HG03135 (cell line): ENCODE data around the gene AXIN2.

Experiments used
- ATAC-seq: cut with Tn5 transposase; IDR thresholded peaks from one replicate; pipeline ENCODE4 v1.9.1; 2021; ENCODE audit warnings: mild to moderate bottlenecking, moderate library complexity; ENCODE audit not compliant: unreplicated experiment

The AXIN2 gene

DNA sequence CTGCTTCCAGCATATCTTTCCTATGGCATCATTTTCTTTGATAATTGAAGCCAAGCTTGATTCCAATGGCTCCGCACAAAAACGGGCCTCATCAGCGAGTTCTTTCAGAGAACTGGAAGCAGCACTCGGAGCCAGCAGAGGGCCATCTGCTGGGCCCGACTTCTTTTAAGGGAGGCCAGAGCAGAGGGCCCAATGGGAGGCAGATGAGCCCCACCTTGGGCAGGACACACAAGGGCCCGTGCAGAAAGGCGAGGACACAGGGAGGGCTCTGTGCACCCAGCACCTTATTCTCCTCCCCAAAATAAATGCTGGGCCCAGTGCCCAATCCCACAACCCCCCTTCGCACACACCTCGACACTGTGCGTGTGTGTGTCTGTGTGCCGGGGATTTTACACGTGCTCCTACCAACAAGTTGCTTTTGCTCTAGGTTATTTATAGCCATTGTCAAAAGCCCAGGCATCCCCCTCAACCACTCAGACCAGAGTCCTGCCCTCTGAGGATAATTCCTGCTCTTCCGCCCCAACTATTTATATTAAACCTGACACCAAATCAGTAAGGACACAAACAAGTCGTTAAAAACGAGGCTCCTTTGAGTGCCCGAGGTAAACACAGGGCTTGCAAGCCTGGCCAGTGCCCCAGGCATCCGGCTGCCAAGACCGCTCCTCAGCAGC, 6.8 kb downstream of the AXIN2 start:
- ATAC-seq, result no peak

DNA sequence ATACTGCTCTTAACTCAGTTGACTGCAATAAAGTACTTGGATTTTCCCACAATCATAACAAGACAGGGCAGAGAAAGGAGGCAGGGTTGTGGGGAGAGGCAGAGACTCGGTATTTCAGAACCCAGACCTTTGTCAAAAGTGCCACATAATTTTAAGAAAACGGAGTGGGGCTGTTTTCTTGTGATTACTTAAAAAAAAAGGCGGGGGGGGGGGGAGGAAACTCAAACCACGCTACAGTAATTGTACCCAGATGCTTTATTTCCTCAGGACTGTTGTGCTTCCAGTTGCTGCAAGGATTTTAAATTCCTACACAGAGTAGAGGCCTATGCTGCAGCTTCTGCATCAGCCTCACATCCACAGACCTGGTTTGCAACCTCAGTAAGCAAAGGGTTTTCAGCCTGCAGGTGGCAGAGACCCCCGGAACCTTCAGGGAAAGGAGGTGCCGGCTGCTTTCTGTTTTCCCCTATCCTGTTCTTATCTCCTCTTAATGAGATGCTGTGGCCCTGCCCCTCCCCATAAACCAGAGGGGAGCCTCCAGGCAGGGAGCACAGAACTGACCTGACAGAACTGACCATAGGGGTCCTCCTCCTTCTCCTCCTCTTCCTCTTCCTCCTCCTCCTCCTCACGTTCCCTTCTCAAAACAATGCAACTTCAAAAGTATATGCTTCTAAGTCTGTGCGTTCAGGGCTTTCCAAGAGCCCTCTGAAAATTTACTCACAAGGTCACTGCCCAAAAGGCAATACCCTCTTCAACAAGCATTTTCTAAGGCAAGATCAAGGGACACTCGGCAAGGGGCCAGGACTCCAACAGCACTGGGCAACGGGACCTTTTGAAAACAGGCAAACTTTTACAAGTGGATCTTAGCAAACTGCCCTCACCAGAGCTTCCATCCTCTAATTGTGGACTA, 7.5 kb downstream of the AXIN2 start:
- ATAC-seq, result no peak

DNA sequence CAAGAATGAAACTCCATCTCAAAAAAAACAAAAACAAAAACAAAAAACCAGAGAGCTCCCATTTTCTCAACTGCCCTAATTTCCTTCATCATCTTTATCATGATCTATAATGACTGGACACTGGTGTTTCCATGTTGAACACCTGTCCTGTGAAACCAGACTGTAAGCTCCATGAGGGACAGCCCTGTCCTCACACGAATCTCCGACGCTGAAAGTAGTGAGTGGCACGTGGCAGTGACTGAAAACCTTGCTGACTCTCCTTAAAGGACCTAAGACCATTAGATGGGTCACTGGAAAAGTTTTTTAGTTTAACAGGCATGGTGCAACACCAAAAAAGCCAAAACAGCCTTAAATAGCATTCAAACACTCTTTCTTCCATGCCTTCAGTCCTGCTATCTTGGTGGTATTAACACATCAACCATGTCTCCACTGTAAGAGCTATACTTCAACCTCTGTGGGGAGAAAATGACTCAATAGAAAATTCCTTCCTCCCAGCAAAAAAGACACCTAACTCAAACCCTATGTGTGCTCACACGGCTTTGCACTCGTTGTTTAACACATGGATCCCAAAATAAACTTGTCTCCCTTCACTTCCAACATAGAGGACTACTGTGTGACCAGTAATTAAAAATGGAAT, 8.3 kb downstream of the AXIN2 start:
- no peak for ATAC-seq

DNA sequence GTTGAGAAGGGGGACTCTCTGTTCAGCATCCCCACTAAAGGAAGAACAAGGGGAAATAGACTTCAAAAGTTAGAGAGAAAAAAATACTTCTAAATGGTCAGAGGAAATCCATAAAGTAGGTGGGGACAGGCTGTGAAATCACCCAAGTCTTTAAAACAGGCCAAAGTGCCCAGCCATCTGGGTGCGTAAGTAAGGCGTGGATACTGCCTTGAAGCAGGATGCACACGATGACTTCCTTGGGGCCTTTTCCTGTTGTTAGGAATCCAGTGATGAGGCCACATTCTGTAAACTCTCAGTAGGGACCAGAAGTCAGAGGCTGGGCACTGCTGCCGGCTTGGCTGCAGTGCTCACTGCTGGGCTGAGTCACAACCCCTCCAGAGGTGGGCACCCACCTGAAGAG, 9.2 kb downstream of the AXIN2 start:
- no peak for ATAC-seq

DNA sequence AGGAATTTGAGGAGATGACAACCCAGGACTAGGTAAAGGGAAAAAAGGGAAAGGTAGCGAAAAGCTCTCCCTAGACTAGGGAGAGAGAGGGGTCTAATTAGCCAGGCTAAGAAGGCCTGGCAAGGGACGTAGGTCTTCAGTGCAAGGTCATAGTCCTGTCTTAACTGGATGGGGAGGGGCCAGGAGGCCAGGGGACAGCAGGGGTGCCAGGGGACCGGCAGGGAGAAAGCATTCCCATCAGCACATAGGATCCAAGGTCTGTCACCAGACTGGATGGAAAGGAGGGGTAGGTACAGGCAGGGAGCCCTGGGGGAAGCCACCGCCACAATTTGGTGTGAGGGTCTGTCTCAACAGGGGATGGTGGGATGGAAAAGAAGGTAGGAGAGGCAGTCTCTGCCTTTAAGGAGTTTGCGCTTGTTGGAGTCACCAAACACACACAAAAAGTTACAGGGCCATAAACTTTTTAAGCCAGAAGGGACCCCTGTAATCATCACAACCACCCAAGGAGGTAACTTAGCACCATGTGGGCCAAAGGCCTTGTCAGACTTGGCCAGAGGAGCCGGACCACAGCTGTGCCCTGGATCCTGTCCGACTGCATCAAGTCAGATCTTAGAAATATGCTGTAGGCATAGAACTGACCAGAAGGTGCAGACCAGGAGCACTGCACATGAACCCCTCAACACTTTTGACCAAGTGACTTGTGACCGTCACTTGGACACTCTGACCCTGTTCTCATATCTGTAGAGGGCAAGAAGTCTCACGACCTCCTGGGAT, 10.0 kb downstream of the AXIN2 start:
- ATAC-seq, result no peak

DNA sequence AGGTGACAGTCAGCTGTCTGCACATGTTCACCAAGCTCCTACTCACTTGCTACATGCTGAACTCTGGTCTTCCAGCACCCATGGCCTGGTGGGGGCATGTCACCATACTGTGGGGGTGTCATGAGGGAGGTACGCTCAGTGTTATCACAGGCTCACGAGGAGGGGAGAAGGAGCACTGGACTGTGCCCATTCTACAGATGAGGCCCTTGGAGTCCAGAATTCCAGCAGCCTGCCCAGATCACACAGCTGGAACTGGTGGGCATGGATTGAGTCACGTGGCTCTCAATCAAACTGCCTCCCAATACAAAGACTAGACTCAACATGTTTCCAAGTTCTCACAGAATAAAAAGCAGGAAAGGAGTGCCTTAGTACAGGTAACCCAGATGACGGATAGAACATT, 10.7 kb downstream of the AXIN2 start:
- no peak for ATAC-seq

DNA sequence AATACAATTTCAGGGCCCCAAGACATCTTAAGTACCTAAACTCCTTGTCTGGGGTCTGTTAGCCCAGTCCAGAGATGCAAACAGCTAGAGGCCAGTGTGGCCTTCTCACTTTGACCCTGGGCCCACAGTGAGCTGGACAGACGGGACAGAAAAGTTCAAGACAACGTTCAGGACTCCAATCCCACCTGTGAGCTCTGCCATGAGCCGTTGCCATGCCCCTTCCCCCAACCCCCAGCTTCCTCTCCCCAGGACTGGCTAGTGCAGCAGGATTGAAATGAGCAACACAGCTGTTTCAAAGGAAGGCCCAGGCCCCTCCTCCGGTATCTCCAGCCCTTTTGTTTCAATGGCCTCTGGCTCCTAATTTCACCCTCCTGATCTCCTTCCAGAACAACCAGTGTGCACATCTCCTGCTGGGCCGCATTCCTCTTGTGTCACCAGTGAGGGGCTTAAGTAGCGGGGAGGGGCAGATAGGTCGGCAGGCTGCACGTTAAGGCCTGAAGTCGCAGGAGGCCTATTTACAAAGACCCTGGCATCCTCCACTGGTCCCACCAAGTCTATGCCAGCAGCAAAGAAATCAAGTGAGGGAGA, 11.3 kb downstream of the AXIN2 start:
- no peak for ATAC-seq

DNA sequence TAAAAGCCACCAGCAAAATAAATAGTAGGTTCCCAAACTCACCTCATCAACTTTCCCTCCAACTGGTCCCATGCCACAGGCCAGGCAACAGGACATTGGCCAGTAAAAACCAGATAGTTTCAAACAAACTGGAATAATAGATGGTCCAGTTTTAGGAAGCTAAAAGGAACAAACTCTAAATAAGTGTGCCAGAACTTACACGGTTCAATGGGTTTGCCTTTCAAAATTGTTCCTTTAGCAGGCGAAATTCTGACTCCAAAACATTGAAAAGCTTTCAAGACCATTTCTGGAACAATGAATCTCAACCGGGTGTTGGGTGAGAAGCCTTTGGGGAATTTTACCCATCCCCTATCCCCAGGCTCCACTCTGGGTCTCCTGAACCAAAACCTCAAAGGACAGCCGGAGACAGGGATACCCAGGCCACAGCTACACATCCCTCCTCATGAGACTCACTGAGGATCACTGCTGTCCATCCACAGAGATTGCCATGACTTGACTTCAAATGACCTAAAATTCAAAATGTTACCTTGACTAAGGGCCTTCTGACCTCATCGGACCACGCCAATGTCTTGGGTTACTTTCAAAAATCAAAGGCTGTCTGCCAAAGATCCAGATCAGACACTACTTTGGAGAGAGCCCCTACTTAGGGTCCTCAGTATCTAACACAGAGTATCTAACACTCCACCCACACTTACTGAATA, 13.0 kb downstream of the AXIN2 start:
- ATAC-seq, result no peak

DNA sequence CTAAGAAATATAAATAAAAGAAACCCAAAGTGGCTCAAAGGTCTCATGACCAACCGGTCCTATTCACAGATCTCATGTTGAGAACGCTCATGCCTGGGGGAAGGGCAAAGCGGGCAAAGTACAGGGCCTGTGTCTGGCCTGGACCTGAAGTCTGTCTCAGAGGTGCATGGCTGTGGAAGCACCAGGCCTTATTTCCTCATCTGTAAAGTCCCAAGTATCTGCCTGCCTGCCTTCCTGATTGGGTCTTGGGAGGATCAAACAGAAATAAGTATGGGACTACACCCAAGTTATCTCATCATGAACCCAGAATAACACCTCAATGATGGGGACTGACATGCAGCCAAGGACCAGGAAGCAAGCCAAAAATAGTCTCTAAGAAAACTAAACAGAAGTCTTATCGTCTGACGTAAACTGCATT, 14.2 kb downstream of the AXIN2 start:
- no peak for ATAC-seq

DNA sequence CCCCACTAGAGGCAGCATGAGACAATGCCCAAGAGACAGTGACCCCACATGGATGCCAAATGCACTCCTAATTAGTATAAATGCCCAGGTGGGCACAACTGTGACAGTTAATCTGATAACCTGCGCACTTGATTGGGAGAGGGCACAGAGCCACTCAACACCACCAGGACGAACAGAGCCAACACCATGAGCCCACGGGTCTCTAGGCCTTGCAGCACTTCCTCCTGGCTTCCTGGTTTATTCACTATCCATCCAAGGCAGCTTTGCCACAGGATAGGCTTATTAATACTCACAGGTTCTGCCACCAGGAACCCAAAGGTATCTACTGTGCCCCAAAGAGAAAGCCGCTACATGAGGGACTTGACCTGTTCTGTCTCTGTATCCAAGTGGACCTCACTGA, 14.9 kb downstream of the AXIN2 start:
- ATAC-seq, result no peak

DNA sequence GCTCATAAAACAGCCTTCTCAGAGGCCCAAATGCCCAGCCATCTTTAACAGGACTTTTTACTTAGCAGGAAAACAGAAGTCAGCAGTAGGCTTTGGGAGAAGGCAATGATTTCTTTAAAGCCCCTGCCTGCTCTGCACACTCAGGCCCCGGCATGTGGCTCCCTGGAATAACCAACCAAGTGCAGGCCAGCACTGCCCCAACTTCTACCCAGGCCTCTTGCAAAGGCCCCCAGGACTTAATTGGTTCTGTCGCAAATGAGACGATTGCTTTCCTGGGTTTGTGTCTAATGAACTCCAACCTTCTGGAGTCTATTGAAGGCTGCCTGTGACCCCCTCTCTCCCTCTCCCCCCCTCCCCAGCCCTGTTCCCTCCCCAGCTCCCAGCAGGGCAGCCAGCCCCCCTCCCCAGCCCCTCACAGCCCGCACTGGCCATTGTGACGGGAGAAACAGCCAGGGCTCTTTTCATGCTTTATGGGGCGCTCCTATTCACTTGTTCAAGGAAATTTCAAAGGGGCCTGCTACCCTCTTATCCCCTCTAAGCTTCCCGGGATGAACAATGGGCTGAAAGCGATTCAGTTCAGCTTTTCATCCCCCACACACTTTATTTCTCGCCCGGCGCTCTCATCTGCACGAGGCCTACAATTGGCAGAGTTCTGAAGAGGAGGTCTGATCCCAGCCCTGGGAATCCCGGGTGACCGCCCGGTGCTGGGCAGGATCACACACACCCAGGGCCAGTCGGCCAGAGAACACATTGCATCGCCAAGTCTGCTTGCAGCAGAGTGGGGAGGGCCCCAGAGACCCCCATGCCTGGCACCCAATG, 15.5 kb downstream of the AXIN2 start:
- ATAC-seq, result no peak

DNA sequence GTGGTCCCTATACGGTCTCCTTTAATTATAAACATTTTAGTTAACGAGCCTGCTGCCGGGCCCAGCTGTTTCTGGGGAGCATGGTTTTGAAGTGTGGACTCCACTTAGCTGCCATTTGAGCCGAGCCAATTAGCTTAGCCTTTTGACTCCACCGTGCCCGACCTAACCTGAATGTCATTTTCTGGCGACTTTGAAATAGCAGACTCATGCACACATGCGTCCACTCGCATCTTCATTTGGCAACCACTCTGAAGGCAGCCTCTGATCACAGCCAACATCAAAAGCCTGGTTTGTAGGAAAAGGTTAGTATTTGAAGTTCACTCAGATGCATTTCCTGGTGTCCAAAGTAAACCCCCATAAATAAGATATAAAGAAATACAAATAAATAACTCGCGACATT, 16.8 kb downstream of the AXIN2 start:
- ATAC-seq, result no peak

DNA sequence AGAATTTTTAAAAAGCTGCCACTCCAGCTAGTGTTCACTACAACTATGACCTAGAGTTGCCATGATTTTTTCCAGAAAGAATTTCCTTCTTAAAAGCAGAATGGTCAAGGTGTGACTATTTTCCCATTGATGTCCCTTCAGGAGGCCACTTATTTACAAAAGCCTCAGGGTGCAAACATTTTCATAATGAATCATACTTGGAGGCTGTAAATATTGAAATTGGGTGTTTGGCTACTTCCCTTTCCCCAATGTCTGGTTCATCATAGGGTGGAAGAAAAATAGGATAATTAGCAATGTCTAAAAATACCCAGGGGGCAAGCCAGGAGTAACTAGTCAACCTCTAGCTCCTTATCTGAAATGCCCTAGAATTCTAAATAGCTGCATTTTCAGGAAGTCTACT, 18.8 kb downstream of the AXIN2 start:
- ATAC-seq, result no peak

DNA sequence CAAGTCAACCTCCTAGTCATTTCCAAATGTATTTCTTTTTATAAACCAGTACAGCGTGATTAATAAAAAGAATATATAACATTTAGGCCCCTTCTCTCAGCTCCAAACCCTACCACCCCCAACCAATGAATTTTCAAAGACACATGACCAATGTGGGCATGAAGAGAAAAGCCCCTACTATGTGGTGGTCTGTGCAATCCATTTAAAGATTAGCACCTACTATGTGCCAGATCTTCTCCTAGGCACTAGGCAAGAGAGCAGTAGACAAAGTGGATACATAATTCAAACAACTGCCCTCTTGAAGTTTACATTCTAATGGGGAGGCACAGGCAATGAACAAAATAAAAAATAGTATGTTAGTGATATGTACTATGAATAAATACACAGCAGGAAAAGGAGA, 19.4 kb downstream of the AXIN2 start:
- ATAC-seq, result no peak

DNA sequence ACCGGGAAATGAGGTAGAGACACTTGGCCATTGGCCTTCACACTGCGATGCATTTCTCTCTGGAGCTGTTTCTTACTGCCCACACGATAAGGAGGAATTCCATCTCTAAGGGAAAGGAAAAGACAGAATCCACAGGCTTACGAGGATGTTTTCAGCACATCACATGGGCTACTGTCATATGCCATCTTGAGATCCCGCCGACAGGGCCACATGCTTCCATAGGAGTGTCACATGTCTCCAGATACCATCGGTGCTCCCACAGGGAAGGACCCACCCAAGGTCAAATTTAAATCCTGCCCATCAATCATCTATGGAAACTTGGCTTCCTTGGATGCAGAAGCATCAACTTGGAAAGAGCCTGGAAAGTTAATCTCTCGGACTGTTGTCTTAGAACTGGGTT, 20.0 kb downstream of the AXIN2 start:
- ATAC-seq, result no peak

DNA sequence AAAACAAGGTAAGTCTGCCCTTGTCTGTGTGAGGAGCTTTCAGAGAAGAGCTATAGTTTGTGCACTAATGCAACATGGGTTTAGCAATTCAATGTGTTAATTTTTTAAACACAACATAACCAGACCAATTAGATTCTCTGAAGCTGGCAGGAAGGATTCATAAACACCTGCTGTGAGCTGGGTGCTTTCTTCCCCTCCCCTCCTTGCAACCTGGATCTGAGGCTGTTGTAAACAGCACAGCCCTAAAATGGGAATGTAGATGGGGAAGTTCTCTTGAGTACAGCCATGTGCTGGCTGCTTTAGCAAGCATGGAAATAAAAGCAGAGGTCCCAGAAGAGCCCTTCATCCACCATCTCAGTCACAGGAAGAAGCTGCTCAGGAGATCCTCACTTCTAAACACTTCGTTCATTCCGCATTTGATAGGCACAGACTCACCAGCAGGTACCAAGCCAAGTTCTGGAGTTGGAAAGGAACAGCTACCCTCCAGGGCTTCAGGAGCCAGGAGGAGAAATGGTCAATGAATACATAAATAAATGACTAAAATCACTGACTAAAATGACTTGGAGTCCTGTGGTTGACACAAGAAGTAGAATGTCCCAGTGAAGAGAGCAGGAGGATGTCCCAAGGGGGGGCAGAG, 21.7 kb downstream of the AXIN2 start:
- ATAC-seq, result no peak

DNA sequence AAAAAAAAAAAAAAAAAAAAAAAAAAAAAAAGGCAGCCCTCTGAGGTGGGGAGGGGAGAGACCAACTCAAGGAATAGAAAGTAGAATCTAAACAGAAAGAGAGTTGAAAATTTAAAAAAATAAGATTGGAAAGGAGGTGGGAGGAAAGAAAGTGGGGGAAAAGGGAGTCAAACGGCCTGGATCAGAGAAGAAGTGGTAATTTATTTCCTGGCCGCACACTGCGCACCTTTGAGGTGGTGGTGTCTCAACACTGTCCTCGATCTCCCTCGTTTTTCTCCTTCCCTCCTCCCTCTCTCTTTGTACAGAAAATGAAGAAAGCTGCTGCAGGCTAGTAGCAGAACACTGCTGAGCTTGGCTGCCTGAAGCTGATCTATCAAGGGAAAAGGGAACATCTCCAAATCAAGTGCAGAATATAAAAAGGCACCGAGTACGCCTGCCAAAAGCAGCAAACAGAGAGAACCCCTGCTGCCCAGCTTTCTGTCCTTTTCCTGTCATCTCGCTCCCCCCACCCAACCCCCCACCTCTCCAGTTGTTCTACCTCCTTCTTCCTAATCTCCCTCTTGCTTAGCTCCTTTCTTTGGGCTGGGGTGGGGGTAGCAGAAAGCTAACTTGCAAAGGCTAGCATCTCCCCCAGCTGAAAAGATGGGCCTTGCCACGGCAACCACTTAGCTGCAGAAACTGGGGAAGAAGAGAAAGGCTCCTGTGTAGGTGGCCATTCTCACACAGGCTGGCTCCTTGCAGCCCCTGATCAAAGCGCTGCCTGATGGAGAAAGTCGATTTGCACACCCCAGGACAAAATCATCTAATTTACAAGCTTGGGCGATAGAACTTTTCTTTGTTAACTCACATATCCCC, 22.5 kb downstream of the AXIN2 start:
- no peak for ATAC-seq
